ENCODE measurements around the gene RANBP3.

Gene RANBP3

DNA sequence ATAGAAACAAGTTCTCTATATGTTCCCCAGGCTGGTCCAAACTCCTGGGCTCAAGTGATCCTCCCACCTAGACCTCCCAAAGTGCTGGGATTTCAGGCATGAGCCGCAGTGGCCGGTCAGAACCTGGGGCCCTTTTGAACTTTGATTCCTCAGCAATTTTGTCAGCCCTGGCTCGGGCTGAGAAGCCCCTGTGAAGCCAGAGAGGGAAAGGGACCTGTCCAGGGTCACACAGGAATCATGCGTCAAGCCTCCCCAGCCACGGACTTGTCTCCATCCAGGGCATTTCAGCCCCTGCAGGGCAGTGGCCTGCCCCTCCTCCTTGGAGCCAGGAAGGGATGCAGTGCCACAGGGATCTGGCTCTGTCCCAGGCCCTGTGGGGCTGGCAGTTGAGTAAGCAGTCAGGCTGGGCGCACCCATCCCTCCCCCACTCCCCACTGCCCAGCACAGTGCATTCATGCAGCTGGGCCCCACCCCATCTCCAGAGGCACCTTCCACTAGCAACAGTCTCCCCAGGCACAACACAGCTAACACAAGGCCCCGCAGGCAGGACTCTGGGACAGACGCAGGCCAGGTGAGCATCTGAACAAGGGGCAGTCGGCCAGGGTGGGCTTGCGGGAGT lies 64.1 kb downstream of the RANBP3 start, which contains the start of gene CAPS:
Gene CAPS (plus strand): TSS at position 516 of the 619 bp plus-strand sequence. CDS start 153 bp downstream, outside the sequence.
- peak; percentile 45 for DNase-seq (ENCODE audit: extremely low read depth, low read depth)
- TF ChIP-seq, protein P1, sequence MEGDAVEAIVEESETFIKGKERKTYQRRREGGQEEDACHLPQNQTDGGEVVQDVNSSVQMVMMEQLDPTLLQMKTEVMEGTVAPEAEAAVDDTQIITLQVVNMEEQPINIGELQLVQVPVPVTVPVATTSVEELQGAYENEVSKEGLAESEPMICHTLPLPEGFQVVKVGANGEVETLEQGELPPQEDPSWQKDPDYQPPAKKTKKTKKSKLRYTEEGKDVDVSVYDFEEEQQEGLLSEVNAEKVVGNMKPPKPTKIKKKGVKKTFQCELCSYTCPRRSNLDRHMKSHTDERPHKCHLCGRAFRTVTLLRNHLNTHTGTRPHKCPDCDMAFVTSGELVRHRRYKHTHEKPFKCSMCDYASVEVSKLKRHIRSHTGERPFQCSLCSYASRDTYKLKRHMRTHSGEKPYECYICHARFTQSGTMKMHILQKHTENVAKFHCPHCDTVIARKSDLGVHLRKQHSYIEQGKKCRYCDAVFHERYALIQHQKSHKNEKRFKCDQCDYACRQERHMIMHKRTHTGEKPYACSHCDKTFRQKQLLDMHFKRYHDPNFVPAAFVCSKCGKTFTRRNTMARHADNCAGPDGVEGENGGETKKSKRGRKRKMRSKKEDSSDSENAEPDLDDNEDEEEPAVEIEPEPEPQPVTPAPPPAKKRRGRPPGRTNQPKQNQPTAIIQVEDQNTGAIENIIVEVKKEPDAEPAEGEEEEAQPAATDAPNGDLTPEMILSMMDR (IDR thresholded peaks at IDR 0.05; ENCODE audit: low read depth, low read length) = no peak

DNA sequence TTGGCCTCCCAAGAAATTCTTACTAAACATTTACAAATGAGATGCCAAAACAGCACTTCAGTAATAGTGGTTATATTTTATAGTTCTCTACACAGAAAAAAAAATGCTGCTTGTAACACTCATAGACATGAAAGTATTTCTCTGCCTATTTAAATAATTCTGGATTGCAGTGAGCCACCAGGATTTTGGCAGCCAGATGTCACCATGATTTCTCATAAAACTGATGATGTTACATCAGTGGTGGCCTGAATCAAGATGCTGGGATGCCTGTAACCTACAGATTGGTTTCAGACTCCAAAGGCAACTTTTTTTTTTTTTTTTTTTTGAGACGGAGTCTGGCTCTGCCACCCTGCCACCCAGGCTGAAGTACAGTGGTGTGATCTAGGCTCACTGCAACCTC lies 66.6 kb downstream of the RANBP3 start:
- TF ChIP-seq, protein P1 (IDR thresholded peaks at IDR 0.05; ENCODE audit: low read depth, low read length) = no peak
- no peak for DNase-seq (ENCODE audit: extremely low read depth, low read depth)

DNA sequence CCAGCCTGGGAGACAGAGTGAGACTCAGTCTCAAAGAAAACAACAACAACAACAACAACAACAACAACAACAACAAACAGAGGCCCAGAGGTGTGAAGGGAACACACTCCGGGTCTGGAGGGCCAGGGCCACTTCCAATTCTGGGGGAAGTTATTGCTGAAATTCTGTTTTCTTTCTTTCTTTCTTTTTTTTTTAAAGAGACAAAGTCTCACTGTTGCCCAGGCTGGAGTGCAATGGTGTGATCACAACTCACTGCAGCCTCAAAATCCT lies 67.4 kb downstream of the RANBP3 start:
- TF ChIP-seq, protein P1 (IDR thresholded peaks at IDR 0.05; ENCODE audit: low read depth, low read length) = no peak
- DNase-seq (ENCODE audit: extremely low read depth, low read depth) = no peak

DNA sequence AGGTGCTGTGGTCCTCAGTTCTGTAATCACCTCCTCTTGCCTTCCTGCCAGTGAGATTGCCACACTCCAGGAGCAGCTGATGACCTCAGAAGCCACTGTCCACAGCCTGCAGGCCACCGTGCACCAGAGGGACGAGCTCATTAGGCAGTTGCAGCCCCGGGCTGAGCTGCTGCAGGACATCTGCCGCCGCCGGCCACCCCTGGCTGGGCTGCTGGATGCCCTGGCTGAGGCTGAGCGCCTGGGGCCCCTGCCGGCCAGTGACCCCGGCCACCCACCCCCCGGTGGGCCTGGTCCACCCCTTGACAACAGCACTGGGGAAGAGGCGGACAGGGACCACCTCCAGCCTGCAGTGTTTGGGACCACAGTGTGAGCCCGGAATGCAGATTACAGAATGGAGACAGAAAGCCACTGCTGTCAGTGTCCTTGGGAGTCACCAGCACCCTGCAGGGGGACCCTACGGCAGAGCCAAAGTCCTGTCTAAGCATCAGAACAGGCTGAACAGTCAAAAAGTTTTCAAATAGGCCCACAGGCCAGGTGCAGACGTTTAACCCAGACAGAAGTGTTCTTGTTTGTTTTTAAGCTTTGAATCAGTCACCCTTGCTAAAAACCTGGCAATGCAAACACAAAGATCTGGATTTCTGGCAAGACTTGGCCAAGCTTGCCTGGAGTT lies 69.0 kb downstream of the RANBP3 start:
- no peak for DNase-seq (ENCODE audit: extremely low read depth, low read depth)
- TF ChIP-seq, protein P1 (IDR thresholded peaks at IDR 0.05; ENCODE audit: low read depth, low read length) = no peak

DNA sequence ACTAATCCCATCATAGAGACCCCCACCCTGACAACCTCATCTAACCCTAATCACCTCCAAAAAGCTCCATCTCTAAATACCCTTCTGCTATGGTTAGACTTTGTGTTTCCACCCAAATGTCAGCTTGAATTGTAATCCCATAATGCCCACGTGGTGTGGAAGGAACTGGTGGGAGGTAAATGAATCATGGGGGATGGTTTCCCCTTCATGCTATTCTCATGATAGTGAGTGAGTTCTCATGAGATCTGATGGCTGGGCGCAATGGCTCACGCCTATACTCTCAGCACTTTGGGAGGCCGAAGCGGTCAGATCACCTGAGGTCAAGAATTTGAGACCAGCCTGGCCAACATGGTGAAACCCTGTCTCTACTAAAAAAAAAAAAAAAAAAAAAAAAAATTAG lies 70.7 kb downstream of the RANBP3 start:
- DNase-seq (ENCODE audit: extremely low read depth, low read depth) = no peak
- TF ChIP-seq, protein P1 (IDR thresholded peaks at IDR 0.05; ENCODE audit: low read depth, low read length) = no peak

DNA sequence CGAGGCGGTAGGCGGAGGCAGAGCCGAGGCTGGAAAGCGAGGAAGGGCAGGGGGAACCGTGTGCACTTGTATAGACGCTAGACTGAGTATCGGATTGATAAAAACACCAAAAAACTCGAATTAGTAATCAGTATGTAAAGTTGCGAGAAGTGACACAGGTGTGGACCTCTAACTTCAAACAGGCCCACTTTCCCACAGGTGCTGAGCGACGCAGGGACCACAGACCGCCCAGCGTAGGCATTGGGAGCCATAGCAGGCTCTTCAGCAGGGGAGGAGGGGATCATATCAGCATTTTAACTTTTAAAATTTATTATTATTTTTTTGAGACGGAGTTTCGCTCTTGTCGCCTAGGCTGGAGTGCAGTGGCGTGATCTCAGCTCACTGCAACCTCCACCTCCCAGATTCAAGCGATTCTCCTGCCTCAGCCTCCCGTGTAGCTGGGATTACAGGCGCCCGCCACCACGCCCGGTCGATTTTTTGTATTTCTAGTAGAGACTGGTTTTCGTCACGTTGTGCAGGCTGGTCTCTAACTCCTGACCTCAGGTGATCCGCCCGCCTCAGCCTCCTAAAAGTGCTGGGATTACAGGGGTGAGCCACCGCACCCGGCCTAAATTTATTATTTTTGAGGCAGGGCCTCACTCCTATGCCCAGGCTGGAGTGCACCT lies 72.7 kb downstream of the RANBP3 start:
- no peak for DNase-seq (ENCODE audit: extremely low read depth, low read depth)
- TF ChIP-seq, protein P1 (IDR thresholded peaks at IDR 0.05; ENCODE audit: low read depth, low read length) = no peak
